Spleen (tissue), 11 donors: Measurements from ENCODE around the gene AMPD1. TPM values are rescaled to one million over a fixed set of nuclear protein-coding genes. Genes with fewer than 3 reads are reported as not detected.

Experiments used
- DNase-seq: peaks from one replicate; pipeline ENCODE4 v3.0.0-alpha.2; 2020
- H3K27ac ChIP-seq, 8 donors: fragments of 200-600 bp; sonication (generic) in 7 of 8; 1 replicate in 4 of 8; 2 replicates in 4 of 8; pipeline versions ENCODE4 v1.5.0 to v1.8.0; 2016 to 2021; ENCODE audit warnings: inconsistent platforms in 4 of 8, mild to moderate bottlenecking in 4 of 8, moderate library complexity in 1 of 8
- H3K27me3 ChIP-seq, 7 donors: fragments of 200-600 bp; sonication (generic) in 6 of 7; replicated peaks in 1 of 7; 1 replicate in 4 of 7; 2 replicates in 3 of 7; pipeline versions ENCODE4 v1.5.0 to v1.8.0; 2016 to 2021; ENCODE audit warnings: inconsistent platforms in 3 of 7, mild to moderate bottlenecking in 1 of 7
- H3K36me3 ChIP-seq, 6 donors: fragments of 200-600 bp; sonication (generic) in 5 of 6; 1 replicate in 4 of 6; 2 replicates in 2 of 6; pipeline versions ENCODE4 v1.5.0 to v1.8.0; 2016 to 2021; ENCODE audit warnings: inconsistent platforms in 2 of 6
- H3K4me1 ChIP-seq, 6 donors: fragments of 200-600 bp; sonication (generic) in 5 of 6; 1 replicate in 3 of 6; 2 replicates in 3 of 6; pipeline versions ENCODE4 v1.5.0 to v1.8.0; 2016 to 2021; ENCODE audit warnings: inconsistent platforms in 3 of 6
- H3K4me3 ChIP-seq, 8 donors: fragments of 200-600 bp; sonication (generic) in 7 of 8; 1 replicate in 4 of 8; 2 replicates in 4 of 8; pipeline versions ENCODE4 v1.5.0 to v1.8.0; 2016 to 2021; ENCODE audit warnings: inconsistent platforms in 4 of 8, mild to moderate bottlenecking in 4 of 8, moderate library complexity in 2 of 8
- H3K9me3 ChIP-seq, 8 donors: fragments of 200-600 bp; sonication (generic) in 7 of 8; 1 replicate in 4 of 8; 2 replicates in 4 of 8; pipeline versions ENCODE4 v1.5.0 to v1.8.0; 2016 to 2021; ENCODE audit warnings: inconsistent platforms in 4 of 8
- CTCF ChIP-seq, 11 experiments: fragments of 200-600 bp in 7 of 11; fragments of 450-650 bp in 4 of 11; sonication (generic) in 4 of 11; IDR thresholded peaks in 8 of 11; conservative IDR thresholded peaks in 3 of 11; 1 replicate in 7 of 11; 2 replicates in 4 of 11; pipeline versions ENCODE4 v1.4.0 to v1.8.0; 2016 to 2021; ENCODE audit warnings: antibody characterized with exemption in 11 of 11, inconsistent platforms in 4 of 11, mild to moderate bottlenecking in 1 of 11
- POLR2A ChIP-seq, 3 donors: fragments of 450-650 bp; IDR thresholded peaks; one replicate each; pipeline ENCODE4 v1.5.1; 2017; ENCODE audit warnings: antibody characterized with exemption in 3 of 3, mild to moderate bottlenecking in 1 of 3
- POLR2AphosphoS5 ChIP-seq, 3 donors: sonication (generic); formaldehyde crosslinking; IDR thresholded peaks; one replicate each; pipeline ENCODE4 v1.5.1; 2017; ENCODE audit warnings: antibody characterized with exemption in 3 of 3
- WGBS, 5 donors: extraction: QIAGEN DNeasy Blood & Tissue Kit in 3 of 5; methylation state at CpG; one replicate each; pipeline versions ENCODE4 v1.1.5 to v1.1.7; 2013 to 2018; 5-methylcytosine and 5-hydroxymethylcytosine counted together
- intact Hi-C: fragments of 100-400 bp; cut with DNase I; formaldehyde crosslinking; loops from one replicate; pipeline ENCODE4 v1.15.0; 2023; ENCODE audit warnings: low total_unique reads
- polyA plus RNA-seq, 3 donors: library from polyadenylated mRNA; stranded (reverse); fragments of 200-250 nt; gene quantifications; one replicate each; pipeline ENCODE4 v1.2.1, GENCODE V29; 2013
- small RNA-seq, 4 donors: library from RNA; depleted of rRNA; stranded (forward); fragments of <200 nt; gene quantifications; one replicate each; pipeline ENCODE3, GENCODE V24; 2016
- total RNA-seq, 7 donors: library from RNA; depleted of rRNA in 3 of 7; stranded (reverse); fragments of >200 nt in 3 of 7; fragmentation: NEBNext Ultra II Directional in 4 of 7; extraction: Animal tissue kit (Norgen Biotek cat#: 25700) in 4 of 7; gene quantifications; one replicate each; pipeline versions ENCODE4 v1.1.0 to v1.2.1, GENCODE V29; 2016 to 2021
- donor health status: healthy with polysubstance abuse.
- donor health status: DM: no; HTN: no; CAD: no; lungs with moderate emphysema.
- donor health status: DM: no; HTN: no; CAD: no.
- donor health status: Bipolar disorder and iron deficiency.
- donor health status: healthy.
- donor health status: DM: no; HTN: no; CAD: no.
- donor health status: DM: yes; HTN: yes; CAD: no.

The AMPD1 gene
- total and polyA plus RNA-seq, 10 donors = 0.09 to 3.1 (median 1.2) TPM

GRCh38 chr1:114627107-114627506 lies 68.2 kb downstream of the AMPD1 start:
- no peaks in the 10 kb centered on the region for H3K4me1 ChIP-seq
- H3K27ac ChIP-seq = no peak overlapping the region
- peaks cover 0 to 10% (median 0%) of the 10 kb centered on the region in 7 donors for H3K27me3 ChIP-seq
- H3K9me3 ChIP-seq = peaks cover 0 to 11% (median 7%) of the 10 kb centered on the region in 8 donors
- no peak overlapping the region for H3K4me3 ChIP-seq
- TF ChIP-seq POLR2A (IDR thresholded peaks at IDR 0.05) (no peak), POLR2AphosphoS5 (IDR thresholded peaks at IDR 0.05) (no peak), CTCF (IDR thresholded peaks at IDR 0.05 in 8 of 11, conservative IDR thresholded peaks at IDR 0.05 in 3 of 11) (no peak)
- 29 to 56% (median 34%) methylated on average over 2 of the region's 2 CpGs for WGBS, 5 donors
- intact Hi-C loops = no loop called here
- peaks cover 0 to 4% (median 0%) of the 10 kb centered on the region in 6 donors for H3K36me3 ChIP-seq
- no peak for DNase-seq

GRCh38 chr1:114623364-114623763 lies 72.0 kb downstream of the AMPD1 start:
- intact Hi-C loops = no loop called here
- no peaks in the 10 kb centered on the region for H3K9me3 ChIP-seq
- H3K4me3 ChIP-seq = no peak overlapping the region
- no peaks in the 10 kb centered on the region for H3K27me3 ChIP-seq
- peaks cover 0 to 15% (median 0%) of the 10 kb centered on the region in 6 donors for H3K36me3 ChIP-seq
- DNase-seq = no peak
- no peak for TF ChIP-seq POLR2AphosphoS5 (IDR thresholded peaks at IDR 0.05)
- no peak for TF ChIP-seq POLR2A (IDR thresholded peaks at IDR 0.05)
- WGBS, 5 donors = 91 to 98% (median 94%) methylated on average over 5 of the region's 5 CpGs
- H3K4me1 ChIP-seq = no peaks in the 10 kb centered on the region
- no peak overlapping the region for H3K27ac ChIP-seq

Small RNA genes within 50 kb of the gene (small RNA-seq; reads per million reads assigned to genes)
- gene RN7SL432P (0 reads per million in 4 donors), gene RNY1P13 (0 reads per million in 4 donors)

Other genes starting within 250 kb of the AMPD1 start
- 10 to 100 TPM; 36.6 to 59.4 (median 47.3) TPM for gene TRIM33, start 184.3 kb downstream of the AMPD1 start, total RNA-seq
- gene TRIM33, start 184.3 kb downstream of the AMPD1 start, polyA plus RNA-seq = 10 to 100 TPM in 2 of 3 donors, 1 to 10 TPM in 1; 8.9 to 17.5 (median 10.8) TPM
- 10 to 100 TPM; 20.3 to 29.7 (median 28.4) TPM for gene BCAS2, start 113.9 kb downstream of the AMPD1 start, total RNA-seq
- 10 to 100 TPM; 23.3 to 37.1 (median 33.2) TPM for gene BCAS2, start 113.9 kb downstream of the AMPD1 start, polyA plus RNA-seq
- gene DENND2C, start 25.5 kb downstream of the AMPD1 start, total RNA-seq = 1 to 10 TPM; 1.3 to 3.1 (median 1.9) TPM
- gene DENND2C, start 25.5 kb downstream of the AMPD1 start, polyA plus RNA-seq = under 1 TPM; 0.28 to 0.29 (median 0.29) TPM
- 10 to 100 TPM; 27.0 to 45.3 (median 32.5) TPM for gene NRAS, start 21.2 kb upstream of the AMPD1 start, total RNA-seq
- 10 to 100 TPM; 14.0 to 21.0 (median 18.1) TPM for gene NRAS, start 21.2 kb upstream of the AMPD1 start, polyA plus RNA-seq
- gene CSDE1, start 62.4 kb upstream of the AMPD1 start, total RNA-seq = 1,000 to 10,000 TPM in 2 of 7 donors, 100 to 1,000 TPM in 5; 407 to 1,126 (median 475) TPM
- 100 to 1,000 TPM; 102 to 134 (median 120) TPM for gene CSDE1, start 62.4 kb upstream of the AMPD1 start, polyA plus RNA-seq
- 10 to 100 TPM; 28.1 to 51.0 (median 39.8) TPM for gene SIKE1, start 85.1 kb upstream of the AMPD1 start, total RNA-seq
- 10 to 100 TPM; 10.1 to 16.2 (median 16.1) TPM for gene SIKE1, start 85.1 kb upstream of the AMPD1 start, polyA plus RNA-seq
- gene SYCP1, start 159.3 kb upstream of the AMPD1 start, total RNA-seq = not detected
- not detected for gene SYCP1, start 159.3 kb upstream of the AMPD1 start, polyA plus RNA-seq